Stimulated activated naive B cell treated with anti-CD40 and anti-IgM and Interleukin-4, amounts not matched to agents 10 μg/mL and 1 μg/mL and 100 μg/mL, for 72 hours (primary cell): ENCODE results near the gene SART1.
"Not testable (repeated sequence)": the region's sequence is repeated elsewhere in the genome, so short reads cannot be mapped to it uniquely, and the experiment has no call there.

ENCODE experiments used
- ATAC-seq, 2 donors: fragments of 150-1000 bp; cut with Tn5 transposase; replicated peaks; 2 replicates each; pipeline ENCODE4 v1.10.0; 2021; ENCODE audit warnings: moderate library complexity in 1 of 2
- DNase-seq: peaks from one replicate; pipeline ENCODE4 v3.0.0; 2021
- H3K27ac Mint-ChIP-seq: one replicate; pipeline ENCODE4 v1.8.0; 2022; ENCODE audit warnings: mild to moderate bottlenecking, mixed read lengths
- H3K27me3 Mint-ChIP-seq, 2 donors: one replicate each; pipeline ENCODE4 v1.8.0; 2022; ENCODE audit warnings: mixed read lengths in 2 of 2
- H3K36me3 Mint-ChIP-seq, 2 donors: one replicate each; pipeline ENCODE4 v1.8.0; 2022; ENCODE audit warnings: mixed read lengths in 2 of 2, mild to moderate bottlenecking in 1 of 2
- H3K4me1 Mint-ChIP-seq, 2 donors: one replicate each; pipeline ENCODE4 v1.8.0; 2022; ENCODE audit warnings: mixed read lengths in 2 of 2, mild to moderate bottlenecking in 1 of 2
- H3K4me3 Mint-ChIP-seq, 2 donors: one replicate each; pipeline ENCODE4 v1.8.0; 2022; ENCODE audit warnings: mild to moderate bottlenecking in 2 of 2, mixed read lengths in 2 of 2, moderate library complexity in 1 of 2
- H3K9me3 Mint-ChIP-seq, 2 donors: one replicate each; pipeline ENCODE4 v1.8.0; 2022; ENCODE audit warnings: mixed read lengths in 2 of 2, mild to moderate bottlenecking in 1 of 2

The SART1 gene

GRCh38 chr11:66007201-66007634, 45.7 kb downstream of the SART1 start:
- ATAC-seq (no peak), DNase-seq (no peak)
- H3K9me3 Mint-ChIP-seq = no peaks in the 10 kb centered on the region
- H3K4me3 Mint-ChIP-seq = no peak overlapping the region
- H3K4me1 Mint-ChIP-seq = peaks cover 12 to 21% of the 10 kb centered on the region in 2 donors
- no peak overlapping the region for H3K27ac Mint-ChIP-seq
- peaks cover 16 to 28% of the 10 kb centered on the region in 2 donors for H3K36me3 Mint-ChIP-seq
- H3K27me3 Mint-ChIP-seq = peaks cover 8 to 9% of the 10 kb centered on the region in 2 donors

DNA sequence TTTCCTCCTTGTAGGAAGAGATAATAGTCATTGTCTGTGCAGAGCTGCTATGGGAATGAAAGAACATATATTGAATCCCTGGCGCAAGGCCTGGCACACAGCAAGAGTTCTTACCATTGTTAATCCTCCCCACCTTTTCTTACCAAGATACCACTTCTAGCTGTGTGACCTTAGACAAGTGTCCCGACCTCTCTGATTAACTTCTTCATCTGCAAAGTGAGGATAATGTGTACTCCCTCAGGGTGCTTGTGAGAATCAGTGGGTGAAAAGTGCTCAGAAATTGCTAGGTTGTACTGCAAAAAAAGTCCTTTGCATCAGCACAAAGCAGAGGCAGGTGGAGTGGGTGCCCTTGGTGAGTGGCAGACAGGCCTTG, 46.5 kb downstream of the SART1 start:
- no peak for DNase-seq
- peaks cover 11 to 22% of the 10 kb centered on the region in 2 donors for H3K4me1 Mint-ChIP-seq
- peaks cover 14 to 17% of the 10 kb centered on the region in 2 donors for H3K27me3 Mint-ChIP-seq
- no peak overlapping the region for H3K27ac Mint-ChIP-seq
- peaks cover 16 to 20% of the 10 kb centered on the region in 2 donors for H3K36me3 Mint-ChIP-seq
- H3K9me3 Mint-ChIP-seq = no peaks in the 10 kb centered on the region
- no peak overlapping the region for H3K4me3 Mint-ChIP-seq
- ATAC-seq = no peak

DNA sequence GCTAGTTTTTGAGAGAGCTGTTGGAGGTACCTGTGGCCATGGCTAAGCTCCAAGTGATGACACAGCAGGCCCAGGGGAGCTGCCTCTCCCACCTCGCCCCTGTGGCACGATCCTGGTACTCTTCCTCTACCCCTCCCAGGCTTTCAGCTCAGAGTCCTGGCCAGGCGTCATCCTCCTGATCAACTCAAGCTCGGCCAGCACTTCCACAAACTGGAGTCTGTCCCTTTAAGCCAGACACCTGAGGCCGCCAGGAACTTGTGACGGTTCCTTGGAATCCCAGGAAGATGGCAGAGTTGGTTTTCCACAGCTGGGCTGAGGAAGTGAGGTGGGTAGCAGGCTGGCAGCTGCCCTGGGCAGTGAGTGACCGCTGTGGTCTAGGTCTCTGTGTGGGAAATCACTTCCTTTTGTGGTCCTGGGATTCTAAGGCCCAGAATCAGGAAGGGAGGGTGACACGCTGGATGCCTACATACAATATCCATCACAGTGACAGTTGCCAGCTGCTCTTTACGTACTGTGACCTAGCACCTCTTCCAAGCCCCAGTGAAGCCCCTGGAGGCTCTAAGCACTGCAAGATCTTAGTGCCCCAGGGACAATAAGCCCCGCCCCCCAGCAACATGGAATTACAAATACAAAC, 47.1 kb downstream of the SART1 start:
- H3K4me3 Mint-ChIP-seq = no peak overlapping the region
- H3K36me3 Mint-ChIP-seq = peaks cover 16 to 19% of the 10 kb centered on the region in 2 donors
- ATAC-seq (no peak), DNase-seq (no peak)
- H3K27ac Mint-ChIP-seq = no peak overlapping the region
- H3K4me1 Mint-ChIP-seq = peaks cover 10 to 17% of the 10 kb centered on the region in 2 donors
- H3K27me3 Mint-ChIP-seq = peaks cover 19 to 22% of the 10 kb centered on the region in 2 donors
- H3K9me3 Mint-ChIP-seq = no peaks in the 10 kb centered on the region

GRCh38 chr11:66010036-66010435, 48.5 kb downstream of the SART1 start:
- not testable (repeated sequence) for H3K9me3 Mint-ChIP-seq, ATAC-seq, H3K4me3 Mint-ChIP-seq, H3K36me3 Mint-ChIP-seq, DNase-seq
- H3K4me1 Mint-ChIP-seq = peaks cover 7 to 15% of the 10 kb centered on the region in 2 donors
- H3K27ac Mint-ChIP-seq = peak overlapping the region; percentile 37
- peaks cover 20 to 25% of the 10 kb centered on the region in 2 donors for H3K27me3 Mint-ChIP-seq

DNA sequence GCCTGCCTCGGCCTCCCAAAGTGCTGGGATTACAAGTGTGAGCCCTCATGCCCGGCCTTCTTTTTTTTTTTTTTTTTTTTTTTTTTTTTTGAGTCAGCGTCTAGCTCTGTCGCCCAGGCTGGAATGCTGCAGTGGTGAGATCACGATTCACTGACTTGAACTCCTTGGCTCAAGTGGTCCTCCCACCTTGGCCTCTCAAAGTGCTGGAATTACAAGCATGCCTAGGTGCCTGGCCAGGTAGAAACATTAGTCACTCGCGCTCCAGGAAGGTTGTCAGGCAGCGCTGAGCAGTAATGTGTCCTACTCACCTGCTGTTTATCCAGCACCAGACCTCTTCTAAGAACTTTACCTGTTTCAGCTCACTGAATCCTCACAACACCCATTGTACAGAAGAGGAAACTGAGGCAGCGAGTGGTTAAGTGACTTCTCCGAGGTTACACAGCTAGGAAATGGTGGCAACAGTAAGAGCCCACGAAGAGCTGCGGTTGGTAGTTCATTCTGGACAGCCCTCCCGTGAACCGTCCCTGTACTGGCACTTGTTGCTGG, 49.8 kb downstream of the SART1 start:
- peaks cover 0 to 2% of the 10 kb centered on the region in 2 donors for H3K36me3 Mint-ChIP-seq
- no peaks in the 10 kb centered on the region for H3K9me3 Mint-ChIP-seq
- no peak overlapping the region for H3K27ac Mint-ChIP-seq
- H3K4me3 Mint-ChIP-seq = no peak overlapping the region
- peaks cover 20 to 25% of the 10 kb centered on the region in 2 donors for H3K27me3 Mint-ChIP-seq
- DNase-seq = no peak
- peak in 1 of 2 donors; percentile 12 for ATAC-seq
- H3K4me1 Mint-ChIP-seq = peaks cover 0 to 8% of the 10 kb centered on the region in 2 donors

- H3K9me3 Mint-ChIP-seq = no peaks in the 10 kb centered on the region
- H3K4me3 Mint-ChIP-seq = peak within 1 kb of the TSS in 1 of 2 donors; percentile 30
- ATAC-seq (peak; percentile 11 to 25), DNase-seq (no peak)
- no peaks in the 10 kb centered on the region for H3K36me3 Mint-ChIP-seq
- H3K27me3 Mint-ChIP-seq = peaks cover 20 to 25% of the 10 kb centered on the region in 2 donors
- peaks cover 0 to 11% of the 10 kb centered on the region in 2 donors for H3K4me1 Mint-ChIP-seq
- H3K27ac Mint-ChIP-seq = no peak within 1 kb of the TSS
These were observed 50.3 kb downstream of the SART1 start, which contains the start of gene CST6 for GRCh38 chr11:66011785-66012303. TSS of gene CST6 (plus strand) at chr11:66012008. CDS start at chr11:66012045, 37 bp downstream.

- DNase-seq (no peak), ATAC-seq (no peak)
- H3K27me3 Mint-ChIP-seq = peaks cover 20 to 25% of the 10 kb centered on the region in 2 donors
- H3K36me3 Mint-ChIP-seq = no peaks in the 10 kb centered on the region
- no peak overlapping the region for H3K27ac Mint-ChIP-seq
- H3K4me3 Mint-ChIP-seq = peak overlapping the region in 1 of 2 donors; percentile 30
- H3K4me1 Mint-ChIP-seq = peaks cover 0 to 11% of the 10 kb centered on the region in 2 donors
- H3K9me3 Mint-ChIP-seq = no peaks in the 10 kb centered on the region
These were observed 50.9 kb downstream of the SART1 start for GRCh38 chr11:66012371-66012945.

GRCh38 chr11:66012946-66013761, 51.6 kb downstream of the SART1 start:
- no peak for ATAC-seq
- DNase-seq = no peak
- Mint-ChIP-seq H3K27me3 (peaks cover 20 to 25% of the 10 kb centered on the region in 2 donors), H3K4me3 (no peak overlapping the region), H3K4me1 (peaks cover 0 to 11% of the 10 kb centered on the region in 2 donors), H3K36me3 (no peaks in the 10 kb centered on the region), H3K9me3 (no peaks in the 10 kb centered on the region), H3K27ac (no peak overlapping the region)

GRCh38 chr11:66013762-66014100, 52.2 kb downstream of the SART1 start:
- H3K4me3 Mint-ChIP-seq = no peak overlapping the region
- ATAC-seq = no peak
- peaks cover 0 to 11% of the 10 kb centered on the region in 2 donors for H3K4me1 Mint-ChIP-seq
- no peaks in the 10 kb centered on the region for H3K36me3 Mint-ChIP-seq
- H3K27me3 Mint-ChIP-seq = peaks cover 20 to 25% of the 10 kb centered on the region in 2 donors
- H3K9me3 Mint-ChIP-seq = no peaks in the 10 kb centered on the region
- DNase-seq = no peak
- no peak overlapping the region for H3K27ac Mint-ChIP-seq

- H3K4me3 Mint-ChIP-seq = no peak overlapping the region
- no peak for DNase-seq
- peaks cover 0 to 11% of the 10 kb centered on the region in 2 donors for H3K4me1 Mint-ChIP-seq
- no peaks in the 10 kb centered on the region for H3K9me3 Mint-ChIP-seq
- H3K27ac Mint-ChIP-seq = no peak overlapping the region
- peaks cover 20 to 25% of the 10 kb centered on the region in 2 donors for H3K27me3 Mint-ChIP-seq
- ATAC-seq = no peak
- H3K36me3 Mint-ChIP-seq = no peaks in the 10 kb centered on the region
These were observed 53.4 kb downstream of the SART1 start for GRCh38 chr11:66014804-66015453.

DNA sequence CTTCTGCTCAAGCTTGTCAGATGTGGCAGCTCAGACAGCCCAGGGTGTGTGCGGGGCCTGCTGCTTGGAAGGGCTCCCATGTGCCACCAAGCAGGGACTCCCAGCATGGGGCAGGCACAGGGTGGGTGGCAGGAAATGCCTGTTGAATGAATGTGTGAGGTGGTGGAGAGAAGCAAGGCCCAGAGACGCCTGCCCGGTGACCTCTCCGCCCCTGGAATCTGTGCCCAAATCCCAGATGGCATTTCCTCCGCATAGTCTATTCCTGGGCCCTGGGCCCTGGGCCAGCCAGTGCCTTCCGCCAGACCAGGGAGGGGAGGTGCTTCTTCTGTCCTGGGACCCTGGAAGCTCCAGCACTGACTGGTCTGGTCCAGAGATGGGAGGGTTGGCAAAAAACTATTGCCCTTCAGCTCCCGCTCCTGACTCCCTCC, 53.9 kb downstream of the SART1 start:
- peaks cover 17 to 25% of the 10 kb centered on the region in 2 donors for H3K27me3 Mint-ChIP-seq
- DNase-seq (no peak), ATAC-seq (no peak)
- H3K27ac Mint-ChIP-seq = no peak overlapping the region
- peaks cover 3 to 17% of the 10 kb centered on the region in 2 donors for H3K4me1 Mint-ChIP-seq
- H3K9me3 Mint-ChIP-seq = no peaks in the 10 kb centered on the region
- H3K36me3 Mint-ChIP-seq = no peaks in the 10 kb centered on the region
- no peak overlapping the region for H3K4me3 Mint-ChIP-seq

- no peak for ATAC-seq
- no peaks in the 10 kb centered on the region for H3K36me3 Mint-ChIP-seq
- no peak overlapping the region for H3K27ac Mint-ChIP-seq
These were observed 54.6 kb downstream of the SART1 start for GRCh38 chr11:66015936-66016792.

GRCh38 chr11:66016793-66017177, 55.3 kb downstream of the SART1 start:
- DNase-seq = no peak
- peaks cover 6 to 21% of the 10 kb centered on the region in 2 donors for H3K4me1 Mint-ChIP-seq
- H3K4me3 Mint-ChIP-seq = no peak overlapping the region
- H3K9me3 Mint-ChIP-seq = no peaks in the 10 kb centered on the region
- H3K27ac Mint-ChIP-seq = no peak overlapping the region
- H3K27me3 Mint-ChIP-seq = peaks cover 15 to 26% of the 10 kb centered on the region in 2 donors
- no peaks in the 10 kb centered on the region for H3K36me3 Mint-ChIP-seq
- no peak for ATAC-seq

More at GRCh38 chr11:66015936-66016792, 54.6 kb downstream of the SART1 start:
- DNase-seq = no peak
- H3K9me3 Mint-ChIP-seq = no peaks in the 10 kb centered on the region
- peaks cover 6 to 24% of the 10 kb centered on the region in 2 donors for H3K4me1 Mint-ChIP-seq
- no peak overlapping the region for H3K4me3 Mint-ChIP-seq
- peaks cover 15 to 25% of the 10 kb centered on the region in 2 donors for H3K27me3 Mint-ChIP-seq
